Measurements from ENCODE around the gene NR5A2. TPM values are rescaled to one million over a fixed set of nuclear protein-coding genes. Genes with fewer than 3 reads are reported as not detected.

Gene NR5A2
- polyA plus RNA-seq, 1 donor (not counting 4 experiments of a cell fraction or from before 2014, with no cell fraction given), result 0.05 TPM

- Histone ChIP-seq H3K9ac (ENCODE audit: control insufficient read depth, extremely low read depth, insufficient read depth, low read length) (no peak overlapping the region), H2AFZ (ENCODE audit: control insufficient read depth, low read length) (no peak overlapping the region), H3K4me2 (ENCODE audit: control insufficient read depth, extremely low read depth, insufficient read depth, low read depth, low read length) (no peak overlapping the region), H3K27me3 (ENCODE audit: control insufficient read depth, extremely low read depth, insufficient read depth, low read length) (no peaks in the 10 kb centered on the region), H3K27ac (ENCODE audit: control insufficient read depth, insufficient read depth, low read length) (no peak overlapping the region), H3K9me3 (ENCODE audit: control insufficient read depth, low read depth, low read length) (no peaks in the 10 kb centered on the region), H3K4me1 (ENCODE audit: control insufficient read depth, extremely low read depth, insufficient read depth, low read length) (peaks cover 11% of the 10 kb centered on the region), H4K20me1 (ENCODE audit: control insufficient read depth, extremely low read depth, insufficient read depth, low read length) (no peaks in the 10 kb centered on the region), H3K36me3 (ENCODE audit: control insufficient read depth in 2 of 2, extremely low read depth in 1 of 2, insufficient read depth in 2 of 2, low read length in 2 of 2) (no peaks in the 10 kb centered on the region), H3K79me2 (ENCODE audit: control insufficient read depth, insufficient read depth, low read length) (no peaks in the 10 kb centered on the region), H3K9me1 (ENCODE audit: control insufficient read depth, extremely low read depth, insufficient read depth, low read length) (no peaks in the 10 kb centered on the region), H3K4me3 (ENCODE audit: control insufficient read depth in 2 of 3, extremely low read depth in 1 of 3, insufficient read depth in 2 of 3, low read depth in 1 of 3, low read length in 3 of 3) (no peak overlapping the region)
- no peak for FAIRE-seq
- dilution Hi-C loops (cut with MboI; ENCODE audit: extremely low pct_ligation_motif_present, low sequenced_read_pairs), result no loop called here
- TF ChIP-seq CTCF (optimal IDR thresholded peaks at IDR 0.05 in 1 of 3, IDR thresholded peaks at IDR 0.05 in 1 of 3, conservative IDR thresholded peaks at IDR 0.05 in 1 of 3; ENCODE audit: extremely low read depth in 1 of 3, insufficient read depth in 2 of 3, low read length in 3 of 3), result no peak
- no peak for TF ChIP-seq EZH2 (IDR thresholded peaks at IDR 0.05; ENCODE audit: low read length)
- DNase-seq (ENCODE audit: low read depth, low spot score), result no peak
These were observed 105.6 kb downstream of the NR5A2 start for GRCh38 chr1:200133123-200133522.

DNA sequence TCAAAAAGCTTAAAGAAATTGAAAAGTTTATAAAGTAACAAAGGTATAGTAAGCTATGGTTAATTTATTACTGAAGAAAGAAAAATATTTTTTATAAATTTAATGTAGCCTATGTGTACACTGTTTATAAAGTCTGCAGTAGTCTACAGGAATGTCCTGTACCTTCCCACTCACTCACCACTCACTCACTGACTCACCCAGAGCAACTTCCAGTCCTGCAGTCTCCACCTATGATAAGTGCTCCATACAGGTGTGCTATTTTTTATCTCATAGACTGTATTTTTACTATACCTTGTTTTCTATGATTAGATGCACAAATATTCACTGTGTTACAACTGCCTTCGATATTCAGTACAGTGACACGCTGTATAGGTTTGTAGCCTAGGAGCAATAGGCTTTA lies 106.6 kb downstream of the NR5A2 start:
- H3K9me3 ChIP-seq (ENCODE audit: control insufficient read depth, low read depth, low read length), result no peaks in the 10 kb centered on the region
- DNase-seq (ENCODE audit: low read depth, low spot score), result no peak
- no peaks in the 10 kb centered on the region for H3K36me3 ChIP-seq (ENCODE audit: control insufficient read depth in 2 of 2, extremely low read depth in 1 of 2, insufficient read depth in 2 of 2, low read length in 2 of 2)
- no peak overlapping the region for H3K27ac ChIP-seq (ENCODE audit: control insufficient read depth, insufficient read depth, low read length)
- H3K4me3 ChIP-seq (ENCODE audit: control insufficient read depth in 2 of 3, extremely low read depth in 1 of 3, insufficient read depth in 2 of 3, low read depth in 1 of 3, low read length in 3 of 3), result no peak overlapping the region
- H4K20me1 ChIP-seq (ENCODE audit: control insufficient read depth, extremely low read depth, insufficient read depth, low read length), result no peaks in the 10 kb centered on the region
- no peak for TF ChIP-seq EZH2 (IDR thresholded peaks at IDR 0.05; ENCODE audit: low read length)
- TF ChIP-seq CTCF (optimal IDR thresholded peaks at IDR 0.05 in 1 of 3, IDR thresholded peaks at IDR 0.05 in 1 of 3, conservative IDR thresholded peaks at IDR 0.05 in 1 of 3; ENCODE audit: extremely low read depth in 1 of 3, insufficient read depth in 2 of 3, low read length in 3 of 3), result no peak
- H3K4me1 ChIP-seq (ENCODE audit: control insufficient read depth, extremely low read depth, insufficient read depth, low read length), result peaks cover 11% of the 10 kb centered on the region
- H3K79me2 ChIP-seq (ENCODE audit: control insufficient read depth, insufficient read depth, low read length), result no peaks in the 10 kb centered on the region
- no peak overlapping the region for H3K9ac ChIP-seq (ENCODE audit: control insufficient read depth, extremely low read depth, insufficient read depth, low read length)
- H3K27me3 ChIP-seq (ENCODE audit: control insufficient read depth, extremely low read depth, insufficient read depth, low read length), result no peaks in the 10 kb centered on the region
- H3K4me2 ChIP-seq (ENCODE audit: control insufficient read depth, extremely low read depth, insufficient read depth, low read depth, low read length), result no peak overlapping the region
- FAIRE-seq, result peak; percentile 17
- dilution Hi-C loops (cut with MboI; ENCODE audit: extremely low pct_ligation_motif_present, low sequenced_read_pairs), result no loop called here
- no peaks in the 10 kb centered on the region for H3K9me1 ChIP-seq (ENCODE audit: control insufficient read depth, extremely low read depth, insufficient read depth, low read length)
- no peak overlapping the region for H2AFZ ChIP-seq (ENCODE audit: control insufficient read depth, low read length)

Data from keratinocyte (primary cell).